ENCODE data around the gene BTN3A1.
"Not testable (repeated sequence)": the region's sequence is repeated elsewhere in the genome, so short reads cannot be mapped to it uniquely, and the experiment has no call there.

DNA sequence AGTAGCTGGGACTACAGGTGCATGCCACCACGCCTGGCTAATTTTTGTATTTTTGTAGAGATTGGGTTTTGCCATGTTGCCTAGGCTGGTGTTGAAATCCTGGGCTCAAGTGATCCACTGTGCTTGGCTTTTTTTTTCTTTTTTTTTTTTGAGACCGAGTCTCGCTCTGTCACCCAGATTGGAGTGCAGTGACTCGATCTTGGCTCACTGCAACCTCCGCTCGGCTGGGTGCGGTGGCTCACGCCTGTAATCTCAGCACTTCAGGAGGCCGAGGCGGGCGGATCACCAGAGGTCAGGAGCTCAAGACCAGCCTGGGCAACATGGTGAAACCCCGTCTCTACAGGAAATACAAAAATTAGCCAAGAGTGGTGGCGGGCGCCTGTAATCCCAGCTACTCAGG is 44.5 kb upstream of the BTN3A1 start:
- TF ChIP-seq POLR2A, POLR2AphosphoS5 (IDR thresholded peaks at IDR 0.05; ENCODE audit: low read depth, low read length): not testable (repeated sequence)
